NOMO-1 treated with dmso at 0.1 percent for 144 hours (cell line): ENCODE measurements around the gene ZNF536.
"Not testable (repeated sequence)": the region's sequence is repeated elsewhere in the genome, so short reads cannot be mapped to it uniquely, and the experiment has no call there.

Source experiments
- DNase-seq: peaks from one replicate; lab custom pipeline; 2025; ENCODE audit not compliant: unreplicated experiment; lab: John Stamatoyannopoulos, UW

The ZNF536 gene

GRCh38 chr19:30408734-30409301 is 36.6 kb downstream of the ZNF536 start:
- DNase-seq: no peak

GRCh38 chr19:30411714-30412113 is 39.5 kb downstream of the ZNF536 start:
- no peak for DNase-seq

GRCh38 chr19:30416375-30416774 is 44.2 kb downstream of the ZNF536 start:
- DNase-seq: no peak

GRCh38 chr19:30417166-30417565 is 45.0 kb downstream of the ZNF536 start:
- DNase-seq: not testable (repeated sequence)

- no peak for DNase-seq
Measured at GRCh38 chr19:30419568-30420180, 47.5 kb downstream of the ZNF536 start.

GRCh38 chr19:30420316-30420715 is 48.1 kb downstream of the ZNF536 start:
- DNase-seq: no peak

- no peak for DNase-seq
Measured at GRCh38 chr19:30420881-30421280, 48.7 kb downstream of the ZNF536 start.

- no peak for DNase-seq
Measured at GRCh38 chr19:30421571-30421970, 49.4 kb downstream of the ZNF536 start.

GRCh38 chr19:30423481-30423880 is 51.3 kb downstream of the ZNF536 start:
- no peak for DNase-seq

- no peak for DNase-seq
Measured at GRCh38 chr19:30425885-30426838, 54.0 kb downstream of the ZNF536 start.

- no peak for DNase-seq
Measured at GRCh38 chr19:30426864-30427263, 54.7 kb downstream of the ZNF536 start.

- no peak for DNase-seq
Measured at GRCh38 chr19:30428092-30428680, 56.0 kb downstream of the ZNF536 start.

GRCh38 chr19:30428844-30429243 is 56.7 kb downstream of the ZNF536 start:
- DNase-seq: no peak

- DNase-seq: no peak
Measured at GRCh38 chr19:30430206-30430734, 58.1 kb downstream of the ZNF536 start.

GRCh38 chr19:30431591-30431990 is 59.4 kb downstream of the ZNF536 start:
- no peak for DNase-seq

GRCh38 chr19:30434797-30435594 is 62.8 kb downstream of the ZNF536 start:
- DNase-seq: no peak

GRCh38 chr19:30437869-30438268 is 65.7 kb downstream of the ZNF536 start:
- no peak for DNase-seq

GRCh38 chr19:30439310-30439709 is 67.1 kb downstream of the ZNF536 start:
- DNase-seq: no peak

- no peak for DNase-seq
Measured at GRCh38 chr19:30441011-30441410, 68.8 kb downstream of the ZNF536 start.

GRCh38 chr19:30442674-30443073 is 70.5 kb downstream of the ZNF536 start:
- DNase-seq: no peak
